Panc1 (cell line): ENCODE measurements around the gene FBXO40. TPM values are rescaled to one million over a fixed set of nuclear protein-coding genes. Genes with fewer than 3 reads are reported as not detected.
A peak's percentile ranks its signal among the peaks of the same experiment; 100 is the strongest.

Source experiments
- ATAC-seq: fragments of 200-7000 bp; cut with Tn5 transposase; 2 replicates; pipeline ENCODE4 v1.9.1; 2020; ENCODE audit warnings: mild to moderate bottlenecking, moderate library complexity
- BruUV-seq: library from RNA; stranded (reverse); fragments of 400-500 nt; replicated peaks from 2 replicates; lab custom pipeline; 2021; lab: Mats Ljungman, UMichigan
- CTCF ChIA-PET: fragments of 300-600 bp; sonication (Branson Sonifier 250); formaldehyde crosslinking; loops from one replicate; lab custom pipeline; 2022; ENCODE audit warnings: antibody characterized with exemption; lab: Charles Lee
- POLR2A ChIA-PET: fragments of 300-600 bp; sonication (Branson Sonifier 250); formaldehyde crosslinking; loops from one replicate; lab custom pipeline; 2022; ENCODE audit warnings: antibody characterized with exemption; lab: Charles Lee
- DNase-seq: peaks from one replicate; pipeline ENCODE4 v3.0.0-alpha.2; 2010; ENCODE audit warnings: low read depth, low spot score
- H3K27ac ChIP-seq: 2 replicates; pipeline ENCODE4 v1.5.1; 2011; ENCODE audit warnings: mild to moderate bottlenecking, low read length, inconsistent platforms
- H3K27me3 ChIP-seq: fragments of 200-500 bp; sonication (Bioruptor generic); 2 replicates; pipeline ENCODE4 v1.6.0; 2014; ENCODE audit warnings: low read length, inconsistent platforms; ENCODE audit not compliant: control insufficient read depth, insufficient read depth
- H3K36me3 ChIP-seq: fragments of 200-500 bp; sonication (Bioruptor generic); 2 replicates; pipeline ENCODE4 v1.5.1; 2014; ENCODE audit warnings: inconsistent platforms, mild to moderate bottlenecking, low read length, moderate library complexity; ENCODE audit not compliant: control insufficient read depth, insufficient read depth
- H3K4me1 ChIP-seq: 2 replicates; pipeline ENCODE4 v1.5.1; 2011; ENCODE audit warnings: inconsistent platforms, mild to moderate bottlenecking, low read length, moderate library complexity; ENCODE audit not compliant: control insufficient read depth, insufficient read depth
- H3K4me3 ChIP-seq, 2 experiments: 2 replicates each; pipeline ENCODE4 v1.5.1; 2011 to 2012; ENCODE audit warnings: low read depth in 2 of 2, low read length in 2 of 2, mild to moderate bottlenecking in 2 of 2, inconsistent platforms in 1 of 2, moderate library complexity in 1 of 2
- H3K9me3 ChIP-seq: fragments of 200-500 bp; sonication (Bioruptor generic); 2 replicates; pipeline ENCODE4 v1.5.1; 2014; ENCODE audit warnings: low read depth, mild to moderate bottlenecking, inconsistent platforms, low read length, moderate library complexity; ENCODE audit not compliant: control insufficient read depth, insufficient read depth
- CTCF ChIP-seq: fragments of 450-650 bp; IDR thresholded peaks from 2 replicates; pipeline ENCODE4 v1.5.1; 2017; ENCODE audit warnings: mild to moderate bottlenecking
- POLR2AphosphoS5 ChIP-seq: IDR thresholded peaks from 2 replicates; pipeline ENCODE4 v1.6.1; 2012; ENCODE audit warnings: mild to moderate bottlenecking, low read depth, low read length, moderate library complexity
- SIN3A ChIP-seq: IDR thresholded peaks from 2 replicates; pipeline ENCODE4 v1.6.1; 2012; ENCODE audit warnings: low read depth, mild to moderate bottlenecking, low read length, moderate library complexity, borderline replicate concordance; ENCODE audit not compliant: insufficient read depth
- TCF7L2 ChIP-seq: IDR thresholded peaks from 2 replicates; pipeline ENCODE4 v1.6.1; 2011; ENCODE audit warnings: mild to moderate bottlenecking, low read depth, low read length, inconsistent platforms
- in situ Hi-C: cut with HindIII; loops from 2 replicates; pipeline ENCODE4 v1.10.0; 2016; ENCODE audit warnings: low sequenced_read_pairs, low pct_unique_long_range_greater_than_20kb
- intact Hi-C: fragments of 100-400 bp; cut with micrococcal nuclease; formaldehyde crosslinking; loops from one replicate; pipeline ENCODE4 v1.10.0; 2022; ENCODE audit not compliant: unreplicated experiment
- total RNA-seq: library from RNA; stranded (reverse); gene quantifications from one replicate; pipeline ENCODE4 v1.2.1, GENCODE V29; 2021; ENCODE audit not compliant: unreplicated experiment
- TF ChIP-seq, protein P1 (sequence below), 2 experiments: IDR thresholded peaks; 2 replicates each; pipeline ENCODE4 v1.6.1; 2011 to 2012; ENCODE audit warnings: low read depth in 2 of 2, control low read depth in 1 of 2, low read length in 1 of 2, mild to moderate bottlenecking in 1 of 2, moderate library complexity in 1 of 2; ENCODE audit not compliant: insufficient read depth in 1 of 2

Gene FBXO40
- total RNA-seq, 1 experiment from 2014 or later: not detected

DNA sequence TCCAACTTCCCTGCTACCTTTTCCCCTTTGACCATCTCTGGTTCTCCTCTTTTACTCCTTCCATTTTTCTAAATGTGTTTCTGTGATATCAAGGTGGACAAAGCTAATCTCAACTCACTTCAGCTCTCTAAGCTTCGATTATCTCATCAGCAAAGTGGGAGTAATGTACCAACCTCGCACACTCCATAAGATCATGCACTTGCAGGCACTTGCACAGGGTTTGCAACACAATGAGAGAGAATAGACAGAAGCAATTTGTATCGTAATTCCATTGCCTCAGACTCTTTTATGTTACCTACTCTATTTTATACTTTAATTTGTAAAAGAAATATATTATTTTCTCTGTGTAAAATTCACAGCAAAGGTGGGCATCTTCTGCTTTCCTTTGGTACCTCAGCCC lies 40.4 kb upstream of the FBXO40 start:
- in situ Hi-C loops (no loop called here), intact Hi-C loops (no loop called here)
- DNase-seq: no peak
- Histone ChIP-seq H3K4me1 (no peaks in the 10 kb centered on the region), H3K27ac (no peak overlapping the region), H3K27me3 (no peaks in the 10 kb centered on the region), H3K36me3 (no peaks in the 10 kb centered on the region), H3K9me3 (no peaks in the 10 kb centered on the region), H3K4me3 (peak overlapping the region in 1 of 2 experiments; percentile 56; a peak in 1 of 4 replicates)
- TF ChIP-seq POLR2AphosphoS5: no peak
- no peak for TF ChIP-seq CTCF
- no peak for TF ChIP-seq TCF7L2
- TF ChIP-seq, protein P1, sequence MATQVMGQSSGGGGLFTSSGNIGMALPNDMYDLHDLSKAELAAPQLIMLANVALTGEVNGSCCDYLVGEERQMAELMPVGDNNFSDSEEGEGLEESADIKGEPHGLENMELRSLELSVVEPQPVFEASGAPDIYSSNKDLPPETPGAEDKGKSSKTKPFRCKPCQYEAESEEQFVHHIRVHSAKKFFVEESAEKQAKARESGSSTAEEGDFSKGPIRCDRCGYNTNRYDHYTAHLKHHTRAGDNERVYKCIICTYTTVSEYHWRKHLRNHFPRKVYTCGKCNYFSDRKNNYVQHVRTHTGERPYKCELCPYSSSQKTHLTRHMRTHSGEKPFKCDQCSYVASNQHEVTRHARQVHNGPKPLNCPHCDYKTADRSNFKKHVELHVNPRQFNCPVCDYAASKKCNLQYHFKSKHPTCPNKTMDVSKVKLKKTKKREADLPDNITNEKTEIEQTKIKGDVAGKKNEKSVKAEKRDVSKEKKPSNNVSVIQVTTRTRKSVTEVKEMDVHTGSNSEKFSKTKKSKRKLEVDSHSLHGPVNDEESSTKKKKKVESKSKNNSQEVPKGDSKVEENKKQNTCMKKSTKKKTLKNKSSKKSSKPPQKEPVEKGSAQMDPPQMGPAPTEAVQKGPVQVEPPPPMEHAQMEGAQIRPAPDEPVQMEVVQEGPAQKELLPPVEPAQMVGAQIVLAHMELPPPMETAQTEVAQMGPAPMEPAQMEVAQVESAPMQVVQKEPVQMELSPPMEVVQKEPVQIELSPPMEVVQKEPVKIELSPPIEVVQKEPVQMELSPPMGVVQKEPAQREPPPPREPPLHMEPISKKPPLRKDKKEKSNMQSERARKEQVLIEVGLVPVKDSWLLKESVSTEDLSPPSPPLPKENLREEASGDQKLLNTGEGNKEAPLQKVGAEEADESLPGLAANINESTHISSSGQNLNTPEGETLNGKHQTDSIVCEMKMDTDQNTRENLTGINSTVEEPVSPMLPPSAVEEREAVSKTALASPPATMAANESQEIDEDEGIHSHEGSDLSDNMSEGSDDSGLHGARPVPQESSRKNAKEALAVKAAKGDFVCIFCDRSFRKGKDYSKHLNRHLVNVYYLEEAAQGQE (IDR thresholded peaks at IDR 0.05; ENCODE audit: insufficient read depth in 1 of 2, low read depth in 2 of 2, low read length in 1 of 2): no peak
- no peak for TF ChIP-seq SIN3A
- peak; percentile 56 for ATAC-seq
- POLR2A ChIA-PET: no interaction called here
- no TSS peak for BruUV-seq
- CTCF ChIA-PET: interaction anchor here (0.6 kb wide), 2 partner anchors 12 to 1141 kb away, joined by 3 to 5 read pairs; no protein-coding TSS in a partner anchor

DNA sequence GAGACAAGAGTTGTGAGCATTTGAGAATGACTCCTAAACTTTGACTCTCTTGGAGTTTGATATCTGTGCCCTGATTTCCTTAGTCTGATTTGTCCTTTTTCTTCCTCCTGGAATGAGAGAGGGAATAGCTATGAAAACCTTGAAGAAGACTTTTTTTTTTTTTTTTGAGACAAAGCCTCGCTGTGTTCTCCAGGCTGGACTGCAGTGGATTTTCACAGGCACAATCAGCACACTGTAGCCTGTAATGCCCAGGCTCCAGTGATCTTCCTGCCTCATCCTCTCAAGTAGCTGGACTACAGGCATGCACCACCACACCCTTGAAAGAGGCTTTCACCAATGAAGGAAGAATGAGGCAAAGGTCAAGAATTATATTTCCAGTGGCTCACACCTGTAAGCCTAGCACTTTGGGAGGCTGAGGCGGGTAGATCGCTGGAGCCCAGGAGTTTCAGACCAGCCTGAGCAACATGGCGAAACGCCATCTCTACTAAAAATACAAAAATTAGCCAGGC lies 35.7 kb upstream of the FBXO40 start:
- in situ Hi-C loops: no loop called here
- Histone ChIP-seq H3K36me3 (no peaks in the 10 kb centered on the region), H3K4me3 (no peak overlapping the region), H3K9me3 (no peaks in the 10 kb centered on the region), H3K27me3 (no peaks in the 10 kb centered on the region), H3K27ac (no peak overlapping the region), H3K4me1 (no peaks in the 10 kb centered on the region)
- TF ChIP-seq, protein P1 (IDR thresholded peaks at IDR 0.05; ENCODE audit: insufficient read depth in 1 of 2, low read depth in 2 of 2, low read length in 1 of 2): no peak
- TF ChIP-seq TCF7L2: no peak
- no peak for TF ChIP-seq SIN3A
- no peak for TF ChIP-seq POLR2AphosphoS5
- no peak for TF ChIP-seq CTCF
- CTCF ChIA-PET: interaction anchor here (0.6 kb wide), 1 partner anchor 75 kb away, joined by 3 read pairs; no protein-coding TSS in a partner anchor
- no TSS peak for BruUV-seq
- DNase-seq (no peak), ATAC-seq (no peak)
- intact Hi-C loops: no loop called here
- POLR2A ChIA-PET: no interaction called here
